ENCODE data around the gene ZNF607. TPM values are rescaled to one million over a fixed set of nuclear protein-coding genes. Genes with fewer than 3 reads are reported as not detected.

Gene ZNF607
- total and polyA plus RNA-seq, 2 donors (not counting 1 experiment from before 2014, with no cell fraction given), result 2.5 to 6.9 TPM

- H3K4me1 ChIP-seq (ENCODE audit: control insufficient read depth, extremely low read depth, insufficient read depth, low read length), result peaks cover 2% of the 10 kb centered on the region
- no peaks in the 10 kb centered on the region for H3K27me3 ChIP-seq (ENCODE audit: control insufficient read depth, insufficient read depth, low read length)
- no peaks in the 10 kb centered on the region for H4K20me1 ChIP-seq (ENCODE audit: control insufficient read depth, extremely low read depth, insufficient read depth, low read length)
- no peak for TF ChIP-seq CTCF (conservative IDR thresholded peaks at IDR 0.05 in 1 of 2, IDR thresholded peaks at IDR 0.05 in 1 of 2; ENCODE audit: low read depth in 1 of 2, low read length in 2 of 2)
- no peak for TF ChIP-seq EZH2 (IDR thresholded peaks at IDR 0.05; ENCODE audit: low read length, missing control alignments)
- no peaks in the 10 kb centered on the region for H3K36me3 ChIP-seq (ENCODE audit: control insufficient read depth, insufficient read depth, low read length)
- peak within 1 kb of the TSS; percentile 90 for H3K4me2 ChIP-seq (ENCODE audit: extremely low read depth, insufficient read depth, low read length)
- peak; percentile 79 to 84 for DNase-seq (ENCODE audit: low read depth in 2 of 2)
- H3K27ac ChIP-seq (ENCODE audit: insufficient read depth, low read length), result peak within 1 kb of the TSS; percentile 82
- H3K9ac ChIP-seq (ENCODE audit: insufficient read depth, low read length), result peak within 1 kb of the TSS; percentile 77
- peaks cover 17% of the 10 kb centered on the region for H3K79me2 ChIP-seq (ENCODE audit: control insufficient read depth, insufficient read depth, low read length)
- peak within 1 kb of the TSS; percentile 81 to 89 (median 83) for H3K4me3 ChIP-seq (replicated peaks in 1 of 4; ENCODE audit: control extremely low read depth in 1 of 4, insufficient read depth in 1 of 4, low read depth in 3 of 4, low read length in 4 of 4)
- H3K9me3 ChIP-seq (ENCODE audit: control insufficient read depth, insufficient read depth, low read depth, low read length), result no peaks in the 10 kb centered on the region
- H2AFZ ChIP-seq (ENCODE audit: low read length), result peak within 1 kb of the TSS; percentile 99
Observed at GRCh38 chr19:37655301-37655688, 64.3 kb downstream of the ZNF607 start, which contains the start of gene ZFP30. Gene ZFP30 (minus strand): TSS chr19:37655465. CDS start chr19:37647822, 7,643 bp downstream.

GRCh38 chr19:37654629-37655300 lies 64.8 kb downstream of the ZNF607 start:
- Histone ChIP-seq H3K27me3 (ENCODE audit: control insufficient read depth, insufficient read depth, low read length) (no peaks in the 10 kb centered on the region), H3K36me3 (ENCODE audit: control insufficient read depth, insufficient read depth, low read length) (no peaks in the 10 kb centered on the region), H3K79me2 (ENCODE audit: control insufficient read depth, insufficient read depth, low read length) (peaks cover 17% of the 10 kb centered on the region), H3K4me3 (replicated peaks in 1 of 4; ENCODE audit: control extremely low read depth in 1 of 4, insufficient read depth in 1 of 4, low read depth in 3 of 4, low read length in 4 of 4) (peak overlapping the region; percentile 81 to 89 (median 83)), H4K20me1 (ENCODE audit: control insufficient read depth, extremely low read depth, insufficient read depth, low read length) (no peaks in the 10 kb centered on the region), H3K9me3 (ENCODE audit: control insufficient read depth, insufficient read depth, low read depth, low read length) (no peaks in the 10 kb centered on the region), H3K9ac (ENCODE audit: insufficient read depth, low read length) (peak overlapping the region; percentile 77), H3K4me2 (ENCODE audit: extremely low read depth, insufficient read depth, low read length) (peak overlapping the region; percentile 55), H3K4me1 (ENCODE audit: control insufficient read depth, extremely low read depth, insufficient read depth, low read length) (peaks cover 2% of the 10 kb centered on the region), H3K27ac (ENCODE audit: insufficient read depth, low read length) (peak overlapping the region; percentile 82), H2AFZ (ENCODE audit: low read length) (peak overlapping the region; percentile 99)
- peak in 1 of 2 donors; percentile 3 for TF ChIP-seq CTCF (conservative IDR thresholded peaks at IDR 0.05 in 1 of 2, IDR thresholded peaks at IDR 0.05 in 1 of 2; ENCODE audit: low read depth in 1 of 2, low read length in 2 of 2)
- TF ChIP-seq EZH2 (IDR thresholded peaks at IDR 0.05; ENCODE audit: low read length, missing control alignments), result no peak
- peak; percentile 51 to 60 for DNase-seq (ENCODE audit: low read depth in 2 of 2)

- H2AFZ ChIP-seq (ENCODE audit: low read length), result no peak overlapping the region
- peaks cover 17% of the 10 kb centered on the region for H3K79me2 ChIP-seq (ENCODE audit: control insufficient read depth, insufficient read depth, low read length)
- peak overlapping the region; percentile 81 to 89 (median 83) for H3K4me3 ChIP-seq (replicated peaks in 1 of 4; ENCODE audit: control extremely low read depth in 1 of 4, insufficient read depth in 1 of 4, low read depth in 3 of 4, low read length in 4 of 4)
- no peaks in the 10 kb centered on the region for H3K36me3 ChIP-seq (ENCODE audit: control insufficient read depth, insufficient read depth, low read length)
- H3K27me3 ChIP-seq (ENCODE audit: control insufficient read depth, insufficient read depth, low read length), result no peaks in the 10 kb centered on the region
- H3K9ac ChIP-seq (ENCODE audit: insufficient read depth, low read length), result no peak overlapping the region
- H3K27ac ChIP-seq (ENCODE audit: insufficient read depth, low read length), result no peak overlapping the region
- H3K9me3 ChIP-seq (ENCODE audit: control insufficient read depth, insufficient read depth, low read depth, low read length), result no peaks in the 10 kb centered on the region
- peak in 1 of 2 donors; percentile 10 for DNase-seq (ENCODE audit: low read depth in 2 of 2)
- TF ChIP-seq EZH2 (IDR thresholded peaks at IDR 0.05; ENCODE audit: low read length, missing control alignments) (no peak), CTCF (conservative IDR thresholded peaks at IDR 0.05 in 1 of 2, IDR thresholded peaks at IDR 0.05 in 1 of 2; ENCODE audit: low read depth in 1 of 2, low read length in 2 of 2) (no peak)
- peak overlapping the region; percentile 55 for H3K4me2 ChIP-seq (ENCODE audit: extremely low read depth, insufficient read depth, low read length)
- peaks cover 2% of the 10 kb centered on the region for H3K4me1 ChIP-seq (ENCODE audit: control insufficient read depth, extremely low read depth, insufficient read depth, low read length)
- H4K20me1 ChIP-seq (ENCODE audit: control insufficient read depth, extremely low read depth, insufficient read depth, low read length), result no peaks in the 10 kb centered on the region
Observed at GRCh38 chr19:37654118-37654517, 65.4 kb downstream of the ZNF607 start.

Other genes with a start within 250 kb of the ZNF607 start
- gene ZNF793, start 212.8 kb downstream of the ZNF607 start, total RNA-seq, result 2.6 and 5.9 TPM in 2 replicates
- gene ZNF793, start 212.8 kb downstream of the ZNF607 start, polyA plus RNA-seq, result 1.6 and 1.7 TPM in 2 replicates
- 3.1 and 4.1 TPM in 2 replicates for gene ZNF571, start 125.0 kb downstream of the ZNF607 start, total RNA-seq
- gene ZNF571, start 125.0 kb downstream of the ZNF607 start, polyA plus RNA-seq, result 1.3 and 1.9 TPM in 2 replicates
- gene ZNF540, start 124.9 kb downstream of the ZNF607 start, total RNA-seq, result 1.0 and 1.3 TPM in 2 replicates
- gene ZNF540, start 124.9 kb downstream of the ZNF607 start, polyA plus RNA-seq, result 0.35 and 0.44 TPM in 2 replicates
- 21.8 and 23.0 TPM in 2 replicates for gene ZFP30, start 64.3 kb downstream of the ZNF607 start, total RNA-seq
- 3.1 and 4.5 TPM in 2 replicates for gene ZFP30, start 64.3 kb downstream of the ZNF607 start, polyA plus RNA-seq
- 6.2 and 8.6 TPM in 2 replicates for gene ZNF573, start 59.8 kb upstream of the ZNF607 start, total RNA-seq
- 2.9 and 3.7 TPM in 2 replicates for gene ZNF573, start 59.8 kb upstream of the ZNF607 start, polyA plus RNA-seq
- gene WDR87, start 186.8 kb upstream of the ZNF607 start, total RNA-seq, result not detected in 2 replicates
- gene WDR87, start 186.8 kb upstream of the ZNF607 start, polyA plus RNA-seq, result not detected in 2 replicates
- 4.9 and 10.1 TPM in 2 replicates for gene SIPA1L3, start 187.4 kb upstream of the ZNF607 start, total RNA-seq
- gene SIPA1L3, start 187.4 kb upstream of the ZNF607 start, polyA plus RNA-seq, result 3.7 and 6.2 TPM in 2 replicates

Measured in fibroblast of lung (primary cell).